ENCODE data around the gene PHETA1.

PHETA1 gene

GRCh38 chr12:111353603-111354295, 15.1 kb downstream of the PHETA1 start:
- in situ Hi-C loops (cut with MboI; ENCODE audit: low pct_unique_long_range_greater_than_20kb, low sequenced_read_pairs, unreplicated experiment): no loop called here
- DNase-seq (ENCODE audit: low spot score): no peak
- TF ChIP-seq, protein P1, sequence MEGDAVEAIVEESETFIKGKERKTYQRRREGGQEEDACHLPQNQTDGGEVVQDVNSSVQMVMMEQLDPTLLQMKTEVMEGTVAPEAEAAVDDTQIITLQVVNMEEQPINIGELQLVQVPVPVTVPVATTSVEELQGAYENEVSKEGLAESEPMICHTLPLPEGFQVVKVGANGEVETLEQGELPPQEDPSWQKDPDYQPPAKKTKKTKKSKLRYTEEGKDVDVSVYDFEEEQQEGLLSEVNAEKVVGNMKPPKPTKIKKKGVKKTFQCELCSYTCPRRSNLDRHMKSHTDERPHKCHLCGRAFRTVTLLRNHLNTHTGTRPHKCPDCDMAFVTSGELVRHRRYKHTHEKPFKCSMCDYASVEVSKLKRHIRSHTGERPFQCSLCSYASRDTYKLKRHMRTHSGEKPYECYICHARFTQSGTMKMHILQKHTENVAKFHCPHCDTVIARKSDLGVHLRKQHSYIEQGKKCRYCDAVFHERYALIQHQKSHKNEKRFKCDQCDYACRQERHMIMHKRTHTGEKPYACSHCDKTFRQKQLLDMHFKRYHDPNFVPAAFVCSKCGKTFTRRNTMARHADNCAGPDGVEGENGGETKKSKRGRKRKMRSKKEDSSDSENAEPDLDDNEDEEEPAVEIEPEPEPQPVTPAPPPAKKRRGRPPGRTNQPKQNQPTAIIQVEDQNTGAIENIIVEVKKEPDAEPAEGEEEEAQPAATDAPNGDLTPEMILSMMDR (IDR thresholded peaks at IDR 0.05; ENCODE audit: extremely low read depth, insufficient read depth, missing control alignments): no peak

DNA sequence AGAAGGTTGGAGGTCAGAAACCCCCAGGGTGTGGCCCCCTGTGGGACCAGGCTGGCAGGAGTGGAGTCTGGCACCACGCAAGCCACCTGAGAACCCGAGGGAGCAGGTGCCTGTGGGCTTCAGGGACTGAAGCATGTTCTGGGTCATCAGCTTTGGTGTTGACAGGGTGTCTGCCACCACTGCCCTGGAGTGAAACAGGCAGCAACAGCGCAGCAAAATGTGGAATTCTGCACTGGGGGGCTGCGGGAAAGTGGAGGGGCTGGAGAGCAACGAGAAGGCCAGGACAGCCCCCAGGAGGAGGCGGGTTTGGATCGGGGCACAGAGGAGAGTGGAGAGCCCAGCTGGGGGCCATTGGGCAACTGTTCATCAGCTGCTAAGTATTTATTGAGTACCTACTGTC, 15.9 kb downstream of the PHETA1 start:
- no peak for DNase-seq (ENCODE audit: low spot score)
- in situ Hi-C loops (cut with MboI; ENCODE audit: low pct_unique_long_range_greater_than_20kb, low sequenced_read_pairs, unreplicated experiment): no loop called here
- TF ChIP-seq, protein P1 (IDR thresholded peaks at IDR 0.05; ENCODE audit: extremely low read depth, insufficient read depth, missing control alignments): no peak

- TF ChIP-seq, protein P1 (IDR thresholded peaks at IDR 0.05; ENCODE audit: extremely low read depth, insufficient read depth, missing control alignments): no peak
- in situ Hi-C loops (cut with MboI; ENCODE audit: low pct_unique_long_range_greater_than_20kb, low sequenced_read_pairs, unreplicated experiment): no loop called here
- DNase-seq (ENCODE audit: low spot score): no peak
Observed at GRCh38 chr12:111352296-111352993, 16.4 kb downstream of the PHETA1 start.

- no peak for DNase-seq (ENCODE audit: low spot score)
- TF ChIP-seq, protein P1 (IDR thresholded peaks at IDR 0.05; ENCODE audit: extremely low read depth, insufficient read depth, missing control alignments): no peak
- in situ Hi-C loops (cut with MboI; ENCODE audit: low pct_unique_long_range_greater_than_20kb, low sequenced_read_pairs, unreplicated experiment): no loop called here
Observed at GRCh38 chr12:111351026-111351425, 17.9 kb downstream of the PHETA1 start.

DNA sequence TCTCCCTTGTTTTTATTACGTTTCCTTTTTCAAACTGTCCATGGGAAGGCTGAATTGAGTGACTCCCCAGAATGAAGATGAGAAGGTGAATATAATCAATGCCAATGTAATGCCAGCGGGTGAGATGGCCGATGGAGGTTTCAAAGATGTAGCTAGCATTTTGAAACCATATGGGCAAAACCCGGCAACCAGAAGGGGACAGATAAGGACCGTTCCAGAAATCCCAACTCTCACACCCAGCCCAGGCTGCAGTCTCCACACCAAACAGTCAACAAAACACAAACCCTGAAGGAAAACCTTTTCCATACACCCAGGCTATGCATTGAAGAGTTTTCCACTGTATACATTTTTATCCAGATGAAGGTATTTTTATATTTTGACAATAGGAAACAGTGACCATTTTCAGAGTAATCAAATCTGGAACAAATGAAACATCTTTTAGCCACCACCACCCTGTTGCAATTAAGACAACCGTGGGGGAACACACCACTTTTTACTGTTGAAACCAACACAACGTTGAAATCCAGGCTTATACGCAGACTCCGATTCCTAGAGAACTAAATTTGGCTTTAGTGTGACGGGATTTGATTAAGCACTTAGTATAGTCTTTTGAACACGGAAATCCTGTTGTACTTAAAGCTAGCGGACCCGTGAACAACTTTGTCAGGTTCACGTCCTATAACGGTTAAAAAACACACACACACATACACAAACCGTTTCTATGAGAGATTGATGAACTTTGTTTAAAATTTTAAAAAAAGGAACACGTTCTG, 19.0 kb downstream of the PHETA1 start:
- TF ChIP-seq, protein P1 (IDR thresholded peaks at IDR 0.05; ENCODE audit: extremely low read depth, insufficient read depth, missing control alignments): no peak
- no peak for DNase-seq (ENCODE audit: low spot score)
- in situ Hi-C loops (cut with MboI; ENCODE audit: low pct_unique_long_range_greater_than_20kb, low sequenced_read_pairs, unreplicated experiment): no loop called here

DNA sequence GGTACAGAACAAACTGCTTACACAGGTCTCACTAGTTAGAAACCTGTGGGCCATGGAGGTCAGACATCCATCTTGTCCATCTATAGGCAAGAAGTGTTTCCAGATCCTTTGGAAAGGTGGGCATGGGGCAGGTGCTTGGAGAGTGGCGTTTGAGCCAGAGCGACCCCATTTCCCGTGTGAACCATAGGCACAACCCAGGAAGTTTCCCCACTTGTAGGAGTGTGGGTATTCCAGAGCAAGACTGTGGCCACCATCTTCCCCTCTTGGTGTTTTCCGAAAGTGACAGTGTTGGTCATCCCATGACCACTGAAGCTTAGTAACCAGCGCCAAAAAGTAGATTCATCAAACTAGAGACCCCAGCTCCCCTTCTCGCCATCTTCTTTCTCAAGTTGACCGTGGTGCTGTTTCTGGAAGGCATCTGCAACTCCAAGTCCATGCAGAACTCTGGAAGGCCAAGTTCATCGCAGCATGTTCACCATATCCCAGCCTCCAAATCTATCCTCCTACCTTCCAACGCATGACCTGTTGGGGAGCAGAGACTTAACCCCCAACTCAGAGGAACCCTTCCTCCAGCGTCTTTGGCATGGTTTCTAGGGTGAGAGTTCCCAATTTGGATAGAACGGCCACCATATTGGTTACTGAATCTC, 19.7 kb downstream of the PHETA1 start:
- DNase-seq (ENCODE audit: low spot score): no peak
- TF ChIP-seq, protein P1 (IDR thresholded peaks at IDR 0.05; ENCODE audit: extremely low read depth, insufficient read depth, missing control alignments): no peak
- in situ Hi-C loops (cut with MboI; ENCODE audit: low pct_unique_long_range_greater_than_20kb, low sequenced_read_pairs, unreplicated experiment): no loop called here

All from GM13977 (cell line).